MV-4-11 (cell line): ENCODE data around the gene SLC9A1.

ENCODE experiments used
- DNase-seq: peaks from one replicate; lab custom pipeline; 2025; lab: John Stamatoyannopoulos, UW

SLC9A1 gene

GRCh38 chr1:27102707-27103468 is 52.0 kb downstream of the SLC9A1 start:
- DNase-seq = peak; percentile 17

- no peak for DNase-seq
Observed at GRCh38 chr1:27102134-27102706, 52.7 kb downstream of the SLC9A1 start.

GRCh38 chr1:27101696-27102095 is 53.2 kb downstream of the SLC9A1 start:
- no peak for DNase-seq

- no peak for DNase-seq
Observed at GRCh38 chr1:27101054-27101491, 53.9 kb downstream of the SLC9A1 start.

GRCh38 chr1:27100335-27101053 is 54.4 kb downstream of the SLC9A1 start:
- no peak for DNase-seq

GRCh38 chr1:27099587-27100334 is 55.2 kb downstream of the SLC9A1 start:
- peak; percentile 69 for DNase-seq

- DNase-seq = peak; percentile 68
Observed at GRCh38 chr1:27099135-27099586, 55.8 kb downstream of the SLC9A1 start.

GRCh38 chr1:27098431-27099134 is 56.3 kb downstream of the SLC9A1 start:
- DNase-seq = peak; percentile 32

- DNase-seq = peak; percentile 88
Observed at GRCh38 chr1:27097484-27097917, 57.4 kb downstream of the SLC9A1 start.

GRCh38 chr1:27095576-27095975 is 59.3 kb downstream of the SLC9A1 start:
- no peak for DNase-seq

GRCh38 chr1:27092888-27093287 is 62.0 kb downstream of the SLC9A1 start:
- DNase-seq = no peak

- no peak for DNase-seq
Observed at GRCh38 chr1:27090911-27091310, 64.0 kb downstream of the SLC9A1 start.

- DNase-seq = peak; percentile 23
Observed at GRCh38 chr1:27087371-27088220, 67.3 kb downstream of the SLC9A1 start.

GRCh38 chr1:27086628-27087027 is 68.3 kb downstream of the SLC9A1 start:
- no peak for DNase-seq

- no peak for DNase-seq
Observed at GRCh38 chr1:27086026-27086425, 68.9 kb downstream of the SLC9A1 start.

- no peak for DNase-seq
Observed at GRCh38 chr1:27084107-27084506, 70.8 kb downstream of the SLC9A1 start.

- no peak for DNase-seq
Observed at GRCh38 chr1:27077968-27078367, 77.0 kb downstream of the SLC9A1 start.

GRCh38 chr1:27076803-27077202 is 78.1 kb downstream of the SLC9A1 start:
- no peak for DNase-seq

GRCh38 chr1:27074175-27074780 is 80.6 kb downstream of the SLC9A1 start:
- peak; percentile 36 for DNase-seq

GRCh38 chr1:27071049-27071416 is 83.9 kb downstream of the SLC9A1 start:
- no peak for DNase-seq
